HG03457 (cell line): ENCODE data around the gene UMAD1.

Source experiments
- ATAC-seq: cut with Tn5 transposase; IDR thresholded peaks from one replicate; pipeline ENCODE4 v1.9.1; 2021; ENCODE audit warnings: moderate number of reproducible peaks; ENCODE audit not compliant: unreplicated experiment

Gene UMAD1

GRCh38 chr7:7918736-7919448 is 278.3 kb downstream of the UMAD1 start:
- ATAC-seq: no peak

- ATAC-seq: no peak
Measured at GRCh38 chr7:7919449-7919945, 278.9 kb downstream of the UMAD1 start.

- ATAC-seq: no peak
Measured at GRCh38 chr7:7920056-7920455, 279.5 kb downstream of the UMAD1 start.

GRCh38 chr7:7920481-7920880 is 279.9 kb downstream of the UMAD1 start:
- peak; percentile 82 for ATAC-seq

- ATAC-seq: no peak
Measured at GRCh38 chr7:7921830-7922229, 281.3 kb downstream of the UMAD1 start.

GRCh38 chr7:7922684-7923385 is 282.3 kb downstream of the UMAD1 start:
- no peak for ATAC-seq

- ATAC-seq: no peak
Measured at GRCh38 chr7:7923818-7924217, 283.3 kb downstream of the UMAD1 start.

GRCh38 chr7:7924303-7924702 is 283.8 kb downstream of the UMAD1 start:
- ATAC-seq: no peak
